ENCODE data around the gene FLNC. TPM values are rescaled to one million over a fixed set of nuclear protein-coding genes. Genes with fewer than 3 reads are reported as not detected.

Gene FLNC
- total and polyA plus RNA-seq, 2 of the 13 experiments (the other 11 are each of a cell fraction or from before 2014, with no cell fraction given): 0.02 TPM; not detected in 1

DNA sequence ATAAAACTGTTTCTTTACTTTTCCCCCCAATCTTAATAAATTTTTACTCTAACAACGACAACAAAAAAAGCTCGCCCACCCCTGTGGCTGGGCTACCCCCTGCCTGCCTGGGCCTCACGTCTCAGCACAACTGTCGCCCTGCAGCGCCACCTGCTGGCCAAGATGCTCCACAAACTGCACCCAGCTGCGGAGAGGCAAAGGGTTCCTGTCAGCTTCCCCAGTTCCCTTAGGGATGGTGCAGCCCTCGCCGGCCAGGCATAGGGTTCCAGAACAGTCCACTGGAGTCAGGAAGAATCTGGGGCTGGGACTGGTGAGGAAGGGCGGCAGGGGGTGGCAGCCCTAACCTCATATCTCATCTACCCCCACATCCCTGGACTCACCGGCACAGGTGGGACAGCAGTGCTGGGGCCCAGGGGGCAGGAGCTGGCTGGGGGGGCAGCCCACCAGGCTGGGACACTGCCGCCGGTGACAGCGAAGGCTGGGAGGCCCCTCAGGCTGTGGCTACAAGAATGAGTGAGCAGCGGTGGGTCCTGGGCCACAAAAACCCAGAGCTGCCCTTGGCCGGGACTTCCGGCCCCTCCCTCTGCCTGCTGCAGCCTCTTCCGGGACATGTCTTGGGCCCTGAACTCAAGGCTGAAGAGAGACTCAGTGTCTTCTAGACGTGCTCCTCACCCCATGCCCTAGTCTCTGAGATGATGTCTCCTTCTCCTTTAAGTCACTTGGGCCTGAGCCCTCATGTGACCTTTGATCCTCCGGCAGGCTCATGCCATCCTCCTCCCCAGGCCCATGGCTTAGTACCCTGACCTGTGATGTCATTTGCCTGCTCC lies 53.6 kb downstream of the FLNC start (continued):
- TF ChIP-seq, protein P1, sequence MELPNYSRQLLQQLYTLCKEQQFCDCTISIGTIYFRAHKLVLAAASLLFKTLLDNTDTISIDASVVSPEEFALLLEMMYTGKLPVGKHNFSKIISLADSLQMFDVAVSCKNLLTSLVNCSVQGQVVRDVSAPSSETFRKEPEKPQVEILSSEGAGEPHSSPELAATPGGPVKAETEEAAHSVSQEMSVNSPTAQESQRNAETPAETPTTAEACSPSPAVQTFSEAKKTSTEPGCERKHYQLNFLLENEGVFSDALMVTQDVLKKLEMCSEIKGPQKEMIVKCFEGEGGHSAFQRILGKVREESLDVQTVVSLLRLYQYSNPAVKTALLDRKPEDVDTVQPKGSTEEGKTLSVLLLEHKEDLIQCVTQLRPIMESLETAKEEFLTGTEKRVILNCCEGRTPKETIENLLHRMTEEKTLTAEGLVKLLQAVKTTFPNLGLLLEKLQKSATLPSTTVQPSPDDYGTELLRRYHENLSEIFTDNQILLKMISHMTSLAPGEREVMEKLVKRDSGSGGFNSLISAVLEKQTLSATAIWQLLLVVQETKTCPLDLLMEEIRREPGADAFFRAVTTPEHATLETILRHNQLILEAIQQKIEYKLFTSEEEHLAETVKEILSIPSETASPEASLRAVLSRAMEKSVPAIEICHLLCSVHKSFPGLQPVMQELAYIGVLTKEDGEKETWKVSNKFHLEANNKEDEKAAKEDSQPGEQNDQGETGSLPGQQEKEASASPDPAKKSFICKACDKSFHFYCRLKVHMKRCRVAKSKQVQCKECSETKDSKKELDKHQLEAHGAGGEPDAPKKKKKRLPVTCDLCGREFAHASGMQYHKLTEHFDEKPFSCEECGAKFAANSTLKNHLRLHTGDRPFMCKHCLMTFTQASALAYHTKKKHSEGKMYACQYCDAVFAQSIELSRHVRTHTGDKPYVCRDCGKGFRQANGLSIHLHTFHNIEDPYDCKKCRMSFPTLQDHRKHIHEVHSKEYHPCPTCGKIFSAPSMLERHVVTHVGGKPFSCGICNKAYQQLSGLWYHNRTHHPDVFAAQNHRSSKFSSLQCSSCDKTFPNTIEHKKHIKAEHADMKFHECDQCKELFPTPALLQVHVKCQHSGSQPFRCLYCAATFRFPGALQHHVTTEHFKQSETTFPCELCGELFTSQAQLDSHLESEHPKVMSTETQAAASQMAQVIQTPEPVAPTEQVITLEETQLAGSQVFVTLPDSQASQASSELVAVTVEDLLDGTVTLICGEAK (IDR thresholded peaks at IDR 0.05): no peak
- TF ChIP-seq, protein P1 (CRISPR knock-in tag; IDR thresholded peaks at IDR 0.05): peak; percentile 46; the same call in 1 of the 2 replicates
- TF ChIP-seq ZNF337 (CRISPR knock-in tag; IDR thresholded peaks at IDR 0.05; ENCODE audit: borderline replicate concordance, low read depth) (no peak), U2AF2 (IDR thresholded peaks at IDR 0.05; ENCODE audit: low read depth, low read length) (no peak), FOSL2 (CRISPR knock-in tag; IDR thresholded peaks at IDR 0.05) (peak; percentile 37; the same call in 1 of the 2 replicates), ZNF546 (CRISPR knock-in tag; conservative IDR thresholded peaks at IDR 0.05) (no peak), SIX1 (CRISPR knock-in tag; IDR thresholded peaks at IDR 0.05; ENCODE audit: borderline replicate concordance) (no peak), ZSCAN31 (CRISPR knock-in tag; IDR thresholded peaks at IDR 0.05; ENCODE audit: low read depth) (0 out of 2 replicates have a peak, but pooled peaks have one; percentile 34), NFE2 (CRISPR knock-in tag; IDR thresholded peaks at IDR 0.05) (no peak), PTBP1 (IDR thresholded peaks at IDR 0.05; ENCODE audit: low read depth, low read length, poor library complexity, severe bottlenecking) (no peak), SSRP1 (CRISPR knock-in tag; IDR thresholded peaks at IDR 0.05) (0 out of 2 replicates have a peak, but pooled peaks have one; percentile 39), ZNF558 (CRISPR knock-in tag; IDR thresholded peaks at IDR 0.05; ENCODE audit: borderline replicate concordance) (no peak), HOXA5 (CRISPR knock-in tag; IDR thresholded peaks at IDR 0.05) (no peak), EHMT2 (IDR thresholded peaks at IDR 0.05; ENCODE audit: borderline replicate concordance, low read depth, low read length) (no peak), SUZ12 (IDR thresholded peaks at IDR 0.05; ENCODE audit: low read depth, low read length) (no peak)
- TF ChIP-seq, protein P2, sequence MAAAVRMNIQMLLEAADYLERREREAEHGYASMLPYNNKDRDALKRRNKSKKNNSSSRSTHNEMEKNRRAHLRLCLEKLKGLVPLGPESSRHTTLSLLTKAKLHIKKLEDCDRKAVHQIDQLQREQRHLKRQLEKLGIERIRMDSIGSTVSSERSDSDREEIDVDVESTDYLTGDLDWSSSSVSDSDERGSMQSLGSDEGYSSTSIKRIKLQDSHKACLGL (CRISPR knock-in tag; IDR thresholded peaks at IDR 0.05): no peak
- TF ChIP-seq, protein P3, sequence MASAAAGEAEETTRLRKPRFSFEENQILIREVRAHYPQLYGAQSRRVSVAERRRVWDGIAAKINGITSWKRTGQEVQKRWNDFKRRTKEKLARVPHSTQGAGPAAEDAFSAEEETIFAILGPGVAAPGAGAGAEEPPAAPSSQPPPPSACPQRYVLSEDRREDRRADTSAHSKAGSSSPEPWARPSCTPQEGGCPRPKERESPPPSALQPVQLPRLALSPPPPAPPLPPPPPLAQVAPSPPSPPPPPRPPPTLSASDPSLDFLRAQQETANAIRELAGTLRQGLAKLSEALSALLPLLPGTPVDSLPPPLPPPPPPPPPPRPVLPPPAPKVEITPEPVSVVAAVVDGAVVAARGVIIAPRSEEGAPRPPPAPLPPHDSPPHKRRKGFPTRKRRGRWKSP (CRISPR knock-in tag; IDR thresholded peaks at IDR 0.05): no peak
- TF ChIP-seq, protein P4, sequence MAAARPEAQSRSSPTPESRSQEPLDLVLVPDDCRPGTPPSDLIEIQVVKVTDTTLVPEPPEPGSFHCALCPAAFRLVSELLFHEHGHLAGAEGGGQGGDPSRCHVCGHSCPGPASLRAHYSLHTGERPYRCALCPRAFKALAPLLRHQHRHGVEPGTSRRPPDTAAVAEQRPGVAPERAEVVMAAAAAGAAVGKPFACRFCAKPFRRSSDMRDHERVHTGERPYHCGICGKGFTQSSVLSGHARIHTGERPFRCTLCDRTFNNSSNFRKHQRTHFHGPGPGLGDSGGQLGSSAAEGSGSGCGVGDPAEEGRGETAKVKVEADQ (CRISPR knock-in tag; IDR thresholded peaks at IDR 0.05; ENCODE audit: borderline replicate concordance): no peak
